ENCODE data around the gene PCDH1. TPM values are rescaled to one million over a fixed set of nuclear protein-coding genes. Genes with fewer than 3 reads are reported as not detected.
A peak's percentile ranks its signal among the peaks of the same experiment; 100 is the strongest.
"Not testable (repeated sequence)": the region's sequence is repeated elsewhere in the genome, so short reads cannot be mapped to it uniquely, and the experiment has no call there.

The PCDH1 gene
- total and polyA plus RNA-seq, 2 donors (not counting 3 experiments of a cell fraction or from before 2014, with no cell fraction given) = 113 to 136 TPM

DNA sequence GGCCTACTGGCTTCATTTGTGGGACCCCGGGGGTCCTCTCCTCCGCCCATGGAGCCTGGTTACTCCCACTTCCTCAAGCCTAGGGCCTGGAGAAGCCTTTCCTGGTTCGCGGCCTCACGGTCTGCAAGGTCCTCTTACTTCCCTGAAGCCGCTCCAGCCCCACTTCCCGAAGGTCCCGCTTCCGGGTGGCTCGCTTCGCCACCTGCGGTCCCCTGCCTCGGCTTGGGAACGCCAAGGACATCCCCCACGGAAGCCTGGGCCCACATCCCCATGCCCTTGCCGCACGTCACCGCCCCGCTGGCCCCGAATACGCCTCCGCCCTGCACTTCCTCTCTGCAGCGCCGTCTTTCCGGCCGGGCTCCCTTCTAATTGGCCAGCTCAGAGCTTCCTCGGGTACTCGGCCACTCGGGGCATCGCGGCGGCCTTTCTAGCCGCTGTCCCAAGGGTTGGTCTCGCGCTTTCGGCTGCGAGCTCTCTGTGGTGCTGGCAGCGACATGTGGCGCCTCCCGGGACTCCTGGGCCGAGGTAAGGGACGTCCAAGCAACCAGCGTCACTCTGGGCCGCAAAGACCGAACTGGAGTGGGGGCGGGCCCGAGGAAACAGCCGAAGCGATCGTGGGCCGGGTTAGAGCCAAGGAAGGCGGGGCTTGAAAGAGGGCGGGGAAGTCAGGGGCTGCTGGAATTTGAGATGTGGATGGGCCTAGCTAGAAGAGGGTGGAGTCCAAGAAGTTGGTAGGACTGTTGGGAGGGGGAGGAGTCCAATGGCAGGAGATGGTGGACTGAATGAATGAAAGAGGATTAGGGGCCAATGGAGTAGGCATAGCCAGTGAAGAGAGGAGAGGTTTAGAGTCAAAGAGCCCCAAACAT lies 45.5 kb upstream of the PCDH1 start, which contains the start of gene DELE1:
Gene DELE1, plus strand, starts transcription at position 424 of the 866 bp plus-strand sequence. Its CDS starts 71 bp downstream, at position 495.
- peaks cover 11% of the 10 kb centered on the region for H3K79me2 ChIP-seq (ENCODE audit: control insufficient read depth, insufficient read depth, low read length)
- H3K4me3 ChIP-seq (replicated peaks in 1 of 3; ENCODE audit: insufficient read depth in 1 of 3, low read depth in 1 of 3, low read length in 3 of 3) = peak within 1 kb of the TSS; percentile 28 to 63 (median 47)
- no peaks in the 10 kb centered on the region for H3K9me1 ChIP-seq (replicated peaks; ENCODE audit: control insufficient read depth, extremely low read depth, insufficient read depth, low read length)
- DNase-seq (ENCODE audit: low read depth, low spot score) = peak; percentile 95
- intact Hi-C loops (cut with micrococcal nuclease) = loop anchor here (1.0 to 2.0 kb wide), 3 partner anchors 17 to 75 kb away; partner anchors contain the start of gene PCDH12
- ChIA-PET POLR2A (interaction anchor here (0.9 to 1.9 kb wide), 4 partner anchors 18 to 45 kb away, joined by 3 to 9 read pairs (median 5); partner anchors contain the start of gene RNF14), CTCF (interaction anchor here (0.6 to 3.0 kb wide), 10 partner anchors 9 to 247 kb away, joined by 3 to 19 read pairs (median 6); partner anchors contain the start of genes PCDH1 and PCDH12)
- dilution Hi-C loops (cut with MboI; ENCODE audit: extremely low pct_ligation_motif_present, low sequenced_read_pairs) = no loop called here
- H4K20me1 ChIP-seq (replicated peaks; ENCODE audit: control insufficient read depth, extremely low read depth, insufficient read depth, low read length) = no peaks in the 10 kb centered on the region
- peak within 1 kb of the TSS; percentile 84 for H3K27ac ChIP-seq (ENCODE audit: insufficient read depth, low read depth, low read length)
- H3K27me3 ChIP-seq (ENCODE audit: control insufficient read depth in 2 of 2, insufficient read depth in 2 of 2, low read length in 2 of 2) = no peaks in the 10 kb centered on the region
- peaks cover 3 to 13% of the 10 kb centered on the region in 2 experiments for H3K36me3 ChIP-seq (ENCODE audit: control insufficient read depth in 2 of 2, extremely low read depth in 1 of 2, insufficient read depth in 2 of 2, low read length in 2 of 2)
- TF ChIP-seq POLR2AphosphoS5 (IDR thresholded peaks at IDR 0.05; ENCODE audit: insufficient read depth, low read depth, low read length) (peak; percentile 84), GATA2 (IDR thresholded peaks at IDR 0.05; ENCODE audit: insufficient read depth, insufficient read length, low read depth, low read length) (no peak), MYC (IDR thresholded peaks at IDR 0.05; ENCODE audit: low read depth, low read length) (no peak), JUN (IDR thresholded peaks at IDR 0.05; ENCODE audit: borderline replicate concordance, insufficient read depth, insufficient read length, low read depth) (no peak), POLR2A (IDR thresholded peaks at IDR 0.05; ENCODE audit: low read depth, low read length) (peak; percentile 76), EZH2 (IDR thresholded peaks at IDR 0.05; ENCODE audit: borderline replicate concordance, low read depth, low read length, severe bottlenecking) (no peak), MAX (IDR thresholded peaks at IDR 0.05; ENCODE audit: insufficient read depth, insufficient read length) (no peak)
- no peaks in the 10 kb centered on the region for H3K9me3 ChIP-seq (replicated peaks; ENCODE audit: control insufficient read depth, insufficient read depth, low read length)
- peak within 1 kb of the TSS; percentile 82 for H3K9ac ChIP-seq (replicated peaks; ENCODE audit: extremely low read depth, insufficient read depth, low read length)
- H3K4me2 ChIP-seq (ENCODE audit: insufficient read depth, low read length) = peak within 1 kb of the TSS; percentile 77
- H2AFZ ChIP-seq (ENCODE audit: low read depth, low read length) = peak within 1 kb of the TSS; percentile 53
- peaks cover 15% of the 10 kb centered on the region for H3K4me1 ChIP-seq (ENCODE audit: control insufficient read depth, extremely low read depth, insufficient read depth, low read length)
- FAIRE-seq = peak; percentile 94
- BruUV-seq (replicated peaks) = TSS peak; percentile 75

- Histone ChIP-seq H3K4me1 (ENCODE audit: control insufficient read depth, extremely low read depth, insufficient read depth, low read length) (peaks cover 12% of the 10 kb centered on the region), H3K79me2 (ENCODE audit: control insufficient read depth, insufficient read depth, low read length) (peaks cover 11% of the 10 kb centered on the region), H3K9ac (replicated peaks; ENCODE audit: extremely low read depth, insufficient read depth, low read length) (peak overlapping the region; percentile 82), H3K36me3 (ENCODE audit: control insufficient read depth in 2 of 2, extremely low read depth in 1 of 2, insufficient read depth in 2 of 2, low read length in 2 of 2) (peaks cover 3 to 11% of the 10 kb centered on the region in 2 experiments), H3K4me3 (replicated peaks in 1 of 3; ENCODE audit: insufficient read depth in 1 of 3, low read depth in 1 of 3, low read length in 3 of 3) (peak overlapping the region; percentile 28 to 63 (median 47)), H3K27ac (ENCODE audit: insufficient read depth, low read depth, low read length) (peak overlapping the region; percentile 84), H3K4me2 (ENCODE audit: insufficient read depth, low read length) (peak overlapping the region; percentile 77), H2AFZ (ENCODE audit: low read depth, low read length) (peak overlapping the region; percentile 53)
- intact Hi-C loops (cut with micrococcal nuclease) = loop anchor here (1.0 kb wide), 1 partner anchor 35 kb away; the partner anchor contains the start of gene PCDH12
- DNase-seq (ENCODE audit: low read depth, low spot score); H4K20me1 ChIP-seq (replicated peaks; ENCODE audit: control insufficient read depth, extremely low read depth, insufficient read depth, low read length); H3K9me1 ChIP-seq (replicated peaks; ENCODE audit: control insufficient read depth, extremely low read depth, insufficient read depth, low read length); FAIRE-seq; H3K27me3 ChIP-seq (ENCODE audit: control insufficient read depth in 2 of 2, insufficient read depth in 2 of 2, low read length in 2 of 2); H3K9me3 ChIP-seq (replicated peaks; ENCODE audit: control insufficient read depth, insufficient read depth, low read length); BruUV-seq (replicated peaks); dilution Hi-C loops (cut with MboI; ENCODE audit: extremely low pct_ligation_motif_present, low sequenced_read_pairs): not testable (repeated sequence)
- ChIA-PET POLR2A (interaction anchor here (0.9 to 1.9 kb wide), 4 partner anchors 18 to 46 kb away, joined by 3 to 9 read pairs (median 5); partner anchors contain the start of gene RNF14), CTCF (interaction anchor here (0.6 to 3.0 kb wide), 11 partner anchors 9 to 246 kb away, joined by 3 to 19 read pairs (median 8); partner anchors contain the start of genes PCDH1 and PCDH12)
These were observed 44.7 kb upstream of the PCDH1 start for GRCh38 chr5:141922827-141923447.
